ENCODE results near the gene RHCG. TPM values are rescaled to one million over a fixed set of nuclear protein-coding genes. Genes with fewer than 3 reads are reported as not detected.

Gene RHCG
- total RNA-seq, 1 donor from 2014 or later, result not detected

- no peak for DNase-seq (ENCODE audit: low read depth in 2 of 2)
These were observed 50.0 kb downstream of the RHCG start for GRCh38 chr15:89446255-89446891.

- no peak for DNase-seq (ENCODE audit: low read depth in 2 of 2)
These were observed 50.9 kb downstream of the RHCG start for GRCh38 chr15:89445518-89445917.

- no peak for DNase-seq (ENCODE audit: low read depth in 2 of 2)
These were observed 51.9 kb downstream of the RHCG start for GRCh38 chr15:89444241-89445225.

- no peak for DNase-seq (ENCODE audit: low read depth in 2 of 2)
These were observed 52.8 kb downstream of the RHCG start for GRCh38 chr15:89443581-89443980.

- DNase-seq (ENCODE audit: low read depth in 2 of 2), result peak; percentile 27 to 33
These were observed 53.6 kb downstream of the RHCG start for GRCh38 chr15:89442671-89443307.

GRCh38 chr15:89442155-89442554 lies 54.2 kb downstream of the RHCG start:
- no peak for DNase-seq (ENCODE audit: low read depth in 2 of 2)

- no peak for DNase-seq (ENCODE audit: low read depth in 2 of 2)
These were observed 55.0 kb downstream of the RHCG start for GRCh38 chr15:89441295-89441812.

GRCh38 chr15:89439764-89440163 lies 56.6 kb downstream of the RHCG start:
- DNase-seq (ENCODE audit: low read depth in 2 of 2), result no peak

- DNase-seq (ENCODE audit: low read depth in 2 of 2), result no peak
These were observed 59.6 kb downstream of the RHCG start for GRCh38 chr15:89436560-89437311.

GRCh38 chr15:89435362-89435761 lies 61.0 kb downstream of the RHCG start:
- no peak for DNase-seq (ENCODE audit: low read depth in 2 of 2)

GRCh38 chr15:89433686-89434085 lies 62.7 kb downstream of the RHCG start:
- DNase-seq (ENCODE audit: low read depth in 2 of 2), result no peak

GRCh38 chr15:89430530-89431341 lies 65.6 kb downstream of the RHCG start:
- peak; percentile 67 to 78 for DNase-seq (ENCODE audit: low read depth in 2 of 2)

GRCh38 chr15:89429986-89430385 lies 66.4 kb downstream of the RHCG start:
- no peak for DNase-seq (ENCODE audit: low read depth in 2 of 2)

GRCh38 chr15:89429023-89429422 lies 67.4 kb downstream of the RHCG start:
- DNase-seq (ENCODE audit: low read depth in 2 of 2), result no peak

GRCh38 chr15:89428246-89428645 lies 68.1 kb downstream of the RHCG start:
- DNase-seq (ENCODE audit: low read depth in 2 of 2), result no peak

GRCh38 chr15:89426500-89426899 lies 69.9 kb downstream of the RHCG start:
- DNase-seq (ENCODE audit: low read depth in 2 of 2), result no peak

GRCh38 chr15:89423981-89424380 lies 72.4 kb downstream of the RHCG start:
- DNase-seq (ENCODE audit: low read depth in 2 of 2), result no peak
